ENCODE measurements around the gene OR6K2. TPM values are rescaled to one million over a fixed set of nuclear protein-coding genes. Genes with fewer than 3 reads are reported as not detected.
"Not testable (repeated sequence)": the region's sequence is repeated elsewhere in the genome, so short reads cannot be mapped to it uniquely, and the experiment has no call there.

Gene OR6K2
- total RNA-seq, 4 donors from 2014 or later, result not detected

GRCh38 chr1:158692356-158692755, 8.1 kb downstream of the OR6K2 start:
- intact Hi-C loops (cut with DNase I), result no loop called here
- H3K4me1 ChIP-seq, result no peaks in the 10 kb centered on the region
- no peak for DNase-seq
- H3K4me3 ChIP-seq (replicated peaks in 1 of 3), result no peak overlapping the region
- no peak for TF ChIP-seq POLR2A (IDR thresholded peaks at IDR 0.05)
- TF ChIP-seq, protein P1, sequence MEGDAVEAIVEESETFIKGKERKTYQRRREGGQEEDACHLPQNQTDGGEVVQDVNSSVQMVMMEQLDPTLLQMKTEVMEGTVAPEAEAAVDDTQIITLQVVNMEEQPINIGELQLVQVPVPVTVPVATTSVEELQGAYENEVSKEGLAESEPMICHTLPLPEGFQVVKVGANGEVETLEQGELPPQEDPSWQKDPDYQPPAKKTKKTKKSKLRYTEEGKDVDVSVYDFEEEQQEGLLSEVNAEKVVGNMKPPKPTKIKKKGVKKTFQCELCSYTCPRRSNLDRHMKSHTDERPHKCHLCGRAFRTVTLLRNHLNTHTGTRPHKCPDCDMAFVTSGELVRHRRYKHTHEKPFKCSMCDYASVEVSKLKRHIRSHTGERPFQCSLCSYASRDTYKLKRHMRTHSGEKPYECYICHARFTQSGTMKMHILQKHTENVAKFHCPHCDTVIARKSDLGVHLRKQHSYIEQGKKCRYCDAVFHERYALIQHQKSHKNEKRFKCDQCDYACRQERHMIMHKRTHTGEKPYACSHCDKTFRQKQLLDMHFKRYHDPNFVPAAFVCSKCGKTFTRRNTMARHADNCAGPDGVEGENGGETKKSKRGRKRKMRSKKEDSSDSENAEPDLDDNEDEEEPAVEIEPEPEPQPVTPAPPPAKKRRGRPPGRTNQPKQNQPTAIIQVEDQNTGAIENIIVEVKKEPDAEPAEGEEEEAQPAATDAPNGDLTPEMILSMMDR (IDR thresholded peaks at IDR 0.05), result no peak
- no peak overlapping the region for H3K27ac ChIP-seq
- H3K36me3 ChIP-seq, result no peaks in the 10 kb centered on the region
- H3K9me3 ChIP-seq, result no peaks in the 10 kb centered on the region
- H3K27me3 ChIP-seq, result no peaks in the 10 kb centered on the region

- Histone ChIP-seq H3K27ac (no peak overlapping the region), H3K27me3 (no peaks in the 10 kb centered on the region), H3K4me1 (no peaks in the 10 kb centered on the region), H3K9me3 (no peaks in the 10 kb centered on the region), H3K4me3 (replicated peaks in 1 of 3) (no peak overlapping the region), H3K36me3 (no peaks in the 10 kb centered on the region)
- TF ChIP-seq POLR2A (IDR thresholded peaks at IDR 0.05), result no peak
- TF ChIP-seq, protein P1 (IDR thresholded peaks at IDR 0.05), result no peak
- no peak for DNase-seq
- intact Hi-C loops (cut with DNase I), result no loop called here
These were observed 8.5 kb downstream of the OR6K2 start for GRCh38 chr1:158691907-158692306.

DNA sequence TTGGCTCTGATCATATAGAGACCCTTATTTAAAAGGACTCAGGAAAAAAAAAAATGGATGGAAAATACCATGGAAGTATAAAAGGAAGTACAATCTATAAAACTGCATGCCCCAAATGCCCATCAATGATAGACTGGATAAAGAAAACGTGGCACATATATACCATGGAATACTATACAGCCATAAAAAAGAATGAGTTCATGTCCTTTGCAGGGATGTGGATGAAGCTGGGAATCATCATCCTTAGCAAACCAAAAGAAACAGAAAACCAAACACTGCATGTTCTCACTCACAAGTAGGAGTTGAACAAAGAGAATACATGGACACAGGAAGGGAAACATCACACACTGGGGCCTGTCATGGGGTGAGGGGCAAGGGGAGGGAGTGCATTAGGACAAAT, 9.3 kb downstream of the OR6K2 start:
- H3K4me1 ChIP-seq; DNase-seq; H3K27me3 ChIP-seq; H3K36me3 ChIP-seq; H3K4me3 ChIP-seq (replicated peaks in 1 of 3); H3K9me3 ChIP-seq; H3K27ac ChIP-seq; intact Hi-C loops (cut with DNase I): not testable (repeated sequence)
- WGBS, 2 donors, result 51 to 63% methylated on average over 1 of the region's 1 CpG

GRCh38 chr1:158689875-158690274, 10.6 kb downstream of the OR6K2 start:
- H3K4me1 ChIP-seq, result no peaks in the 10 kb centered on the region
- no peak for TF ChIP-seq POLR2A (IDR thresholded peaks at IDR 0.05)
- TF ChIP-seq, protein P1 (IDR thresholded peaks at IDR 0.05), result no peak
- intact Hi-C loops (cut with DNase I), result no loop called here
- H3K9me3 ChIP-seq, result no peaks in the 10 kb centered on the region
- no peak overlapping the region for H3K4me3 ChIP-seq (replicated peaks in 1 of 3)
- no peaks in the 10 kb centered on the region for H3K36me3 ChIP-seq
- H3K27ac ChIP-seq, result no peak overlapping the region
- no peaks in the 10 kb centered on the region for H3K27me3 ChIP-seq
- DNase-seq, result no peak

DNA sequence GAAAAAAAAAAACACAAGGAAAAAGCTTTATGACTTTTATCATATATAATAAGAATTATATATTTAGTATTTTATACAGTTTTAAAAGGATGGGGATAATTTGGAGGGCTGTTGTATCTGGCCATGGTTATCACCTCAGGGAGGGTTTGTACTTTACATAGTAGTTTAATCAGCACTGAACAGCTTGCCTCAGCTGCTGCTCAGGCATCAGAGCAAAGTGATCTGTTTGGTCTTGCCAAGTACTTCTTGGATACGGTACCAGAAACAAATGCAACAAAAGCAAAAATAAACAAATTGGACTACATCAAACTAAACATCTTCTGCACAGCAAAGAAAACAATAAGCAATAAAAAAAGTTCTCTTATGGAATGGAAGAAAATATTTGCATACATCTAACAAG, 11.3 kb downstream of the OR6K2 start:
- no peak overlapping the region for H3K4me3 ChIP-seq (replicated peaks in 1 of 3)
- DNase-seq, result no peak
- no peak for TF ChIP-seq POLR2A (IDR thresholded peaks at IDR 0.05)
- TF ChIP-seq, protein P1 (IDR thresholded peaks at IDR 0.05), result no peak
- H3K27me3 ChIP-seq, result no peaks in the 10 kb centered on the region
- no peaks in the 10 kb centered on the region for H3K4me1 ChIP-seq
- no peaks in the 10 kb centered on the region for H3K9me3 ChIP-seq
- no peak overlapping the region for H3K27ac ChIP-seq
- intact Hi-C loops (cut with DNase I), result no loop called here
- H3K36me3 ChIP-seq, result no peaks in the 10 kb centered on the region
- 12 to 26% methylated on average over 1 of the region's 1 CpG for WGBS, 2 donors

- H3K27ac ChIP-seq; DNase-seq; H3K9me3 ChIP-seq; intact Hi-C loops (cut with DNase I); H3K4me1 ChIP-seq; H3K27me3 ChIP-seq; H3K36me3 ChIP-seq; H3K4me3 ChIP-seq (replicated peaks in 1 of 3): not testable (repeated sequence)
- WGBS, 2 donors, result 92 to 94% methylated on average over 1 of the region's 1 CpG
These were observed 12.1 kb downstream of the OR6K2 start for GRCh38 chr1:158688343-158688742.
